ENCODE data around the gene RNLS.

The RNLS gene

DNA sequence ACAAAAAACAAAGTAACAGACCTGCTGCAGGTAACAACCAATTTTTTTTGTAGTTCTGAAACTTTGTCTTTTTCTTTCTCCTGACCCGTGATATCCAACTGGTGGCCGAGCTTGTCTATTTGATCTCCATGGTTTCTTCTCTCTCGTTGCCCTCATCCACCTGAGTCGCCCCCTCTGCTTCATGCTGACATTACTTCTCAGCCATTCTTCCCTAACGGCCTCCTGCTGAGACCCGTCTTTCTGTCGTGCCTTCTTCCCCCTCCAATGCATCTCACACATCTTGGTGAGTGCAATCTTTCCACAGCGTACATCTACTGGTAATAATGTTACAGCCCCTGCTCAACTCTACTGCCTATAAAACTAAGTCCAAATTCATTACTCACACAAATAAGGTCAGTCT is 352.9 kb downstream of the RNLS start:
- DNase-seq (ENCODE audit: low spot score), result no peak

DNA sequence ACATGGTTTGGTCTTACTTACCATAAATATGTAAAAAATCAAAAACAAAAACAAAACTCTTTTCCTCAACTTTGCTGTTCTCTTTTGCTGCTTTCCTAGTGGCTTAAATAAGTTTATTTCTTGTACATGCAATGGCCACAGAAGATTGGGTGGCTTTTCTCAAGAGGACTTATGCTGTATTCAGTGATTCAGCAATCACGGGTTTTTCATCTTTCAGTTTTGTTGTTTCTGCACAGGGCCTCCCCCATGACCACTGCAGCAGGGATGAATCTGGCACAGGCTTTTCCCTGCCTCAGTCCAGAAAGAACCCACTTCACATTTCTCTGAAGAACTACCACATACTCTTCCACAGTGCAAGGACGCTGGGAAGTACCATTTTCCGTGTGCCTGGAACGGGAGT is 355.0 kb downstream of the RNLS start:
- DNase-seq (ENCODE audit: low spot score), result no peak

GRCh38 chr10:88227342-88228018 is 355.6 kb downstream of the RNLS start:
- DNase-seq (ENCODE audit: low spot score), result no peak

DNA sequence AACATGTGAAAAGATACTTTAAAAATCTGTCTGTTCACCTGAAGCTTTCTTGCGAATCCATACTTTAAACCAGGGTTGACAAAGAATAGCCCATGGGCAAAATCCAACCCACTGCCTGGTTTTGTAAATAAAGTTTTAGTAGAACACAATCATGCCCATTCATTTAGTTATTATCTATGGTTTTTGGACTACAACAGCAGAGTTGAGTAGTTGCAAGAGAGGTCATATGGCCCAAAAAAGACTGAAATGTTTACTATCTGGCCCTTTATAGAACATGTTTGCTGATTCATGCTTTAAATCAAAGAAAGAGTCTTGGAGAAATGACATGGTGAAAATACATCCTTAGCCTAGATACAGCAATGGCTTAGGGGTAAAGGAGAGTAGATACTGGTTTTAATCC is 356.2 kb downstream of the RNLS start:
- no peak for DNase-seq (ENCODE audit: low spot score)

DNA sequence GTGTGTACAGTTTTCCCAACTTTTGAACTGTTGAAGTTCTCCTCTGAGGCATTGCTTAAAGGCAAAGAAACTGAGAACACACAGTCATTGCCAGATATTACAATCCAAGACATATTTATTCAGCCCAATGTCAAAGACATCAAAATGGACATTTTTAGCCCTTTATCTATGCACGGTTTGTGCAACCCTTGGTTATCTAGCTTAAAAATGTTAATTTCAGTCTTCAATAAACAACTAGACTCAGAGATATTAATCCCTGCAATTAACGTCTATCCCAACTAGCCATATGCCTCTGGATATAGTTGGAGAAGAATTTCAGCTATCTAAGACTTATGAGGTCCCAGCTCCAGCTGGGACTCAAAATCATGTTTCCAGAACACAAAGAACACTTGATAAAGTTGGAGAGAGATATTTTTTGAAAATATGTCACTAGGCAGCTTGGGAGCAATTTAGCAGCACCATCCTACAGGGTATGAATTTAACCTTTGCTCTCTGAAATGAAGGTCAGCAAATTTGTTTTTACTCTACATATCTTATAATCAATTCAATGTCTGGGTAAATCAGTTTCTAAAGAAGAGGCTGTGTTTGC is 357.0 kb downstream of the RNLS start:
- no peak for DNase-seq (ENCODE audit: low spot score)
